Thyroid gland (tissue), 4 donors: ENCODE measurements around the gene PCNX1.
"Not testable (repeated sequence)": the region's sequence is repeated elsewhere in the genome, so short reads cannot be mapped to it uniquely, and the experiment has no call there.

Experiments used
- POLR2A ChIP-seq, 2 donors: fragments of 450-650 bp; IDR thresholded peaks; one replicate each; pipeline ENCODE4 v1.6.1; 2017; ENCODE audit warnings: antibody characterized with exemption in 2 of 2, mild to moderate bottlenecking in 2 of 2, moderate library complexity in 1 of 2
- TF ChIP-seq, protein P1 (sequence below), 6 experiments: fragments of 200-600 bp in 3 of 6; fragments of 450-650 bp in 3 of 6; sonication (generic) in 3 of 6; IDR thresholded peaks; one replicate each; pipeline ENCODE4 v1.5.1; 2016 to 2019; ENCODE audit warnings: antibody characterized with exemption in 6 of 6, mild to moderate bottlenecking in 2 of 6, inconsistent platforms in 1 of 6, moderate library complexity in 1 of 6

DNA sequence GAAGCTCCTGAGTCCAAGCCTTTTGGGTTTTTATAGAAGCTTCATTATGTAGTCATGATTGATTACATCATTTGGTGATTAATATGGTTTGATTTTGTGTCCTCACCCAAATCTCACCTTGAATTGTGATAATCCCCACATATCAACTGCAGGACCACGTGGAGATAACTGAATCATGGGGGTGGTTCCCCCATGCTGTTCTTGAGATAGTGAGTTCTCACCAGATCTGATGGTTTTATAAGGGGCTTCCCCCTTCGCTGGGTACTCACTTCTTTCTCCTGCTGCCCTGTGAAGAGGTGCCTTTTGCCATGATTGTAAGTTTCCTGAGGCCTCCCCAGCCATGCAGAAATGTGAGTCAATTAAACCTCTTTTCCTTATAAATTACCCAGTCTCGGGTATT lies 35.5 kb downstream of the PCNX1 start:
- TF ChIP-seq, protein P1, sequence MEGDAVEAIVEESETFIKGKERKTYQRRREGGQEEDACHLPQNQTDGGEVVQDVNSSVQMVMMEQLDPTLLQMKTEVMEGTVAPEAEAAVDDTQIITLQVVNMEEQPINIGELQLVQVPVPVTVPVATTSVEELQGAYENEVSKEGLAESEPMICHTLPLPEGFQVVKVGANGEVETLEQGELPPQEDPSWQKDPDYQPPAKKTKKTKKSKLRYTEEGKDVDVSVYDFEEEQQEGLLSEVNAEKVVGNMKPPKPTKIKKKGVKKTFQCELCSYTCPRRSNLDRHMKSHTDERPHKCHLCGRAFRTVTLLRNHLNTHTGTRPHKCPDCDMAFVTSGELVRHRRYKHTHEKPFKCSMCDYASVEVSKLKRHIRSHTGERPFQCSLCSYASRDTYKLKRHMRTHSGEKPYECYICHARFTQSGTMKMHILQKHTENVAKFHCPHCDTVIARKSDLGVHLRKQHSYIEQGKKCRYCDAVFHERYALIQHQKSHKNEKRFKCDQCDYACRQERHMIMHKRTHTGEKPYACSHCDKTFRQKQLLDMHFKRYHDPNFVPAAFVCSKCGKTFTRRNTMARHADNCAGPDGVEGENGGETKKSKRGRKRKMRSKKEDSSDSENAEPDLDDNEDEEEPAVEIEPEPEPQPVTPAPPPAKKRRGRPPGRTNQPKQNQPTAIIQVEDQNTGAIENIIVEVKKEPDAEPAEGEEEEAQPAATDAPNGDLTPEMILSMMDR (IDR thresholded peaks at IDR 0.05) = not testable (repeated sequence)
- not testable (repeated sequence) for TF ChIP-seq POLR2A (IDR thresholded peaks at IDR 0.05)
